ENCODE results near the gene RIPK3. TPM values are rescaled to one million over a fixed set of nuclear protein-coding genes. Genes with fewer than 3 reads are reported as not detected.

Gene RIPK3
- total and polyA plus RNA-seq, 4 experiments from 2014 or later, result 6.2 to 63.5 (median 39.8) TPM

DNA sequence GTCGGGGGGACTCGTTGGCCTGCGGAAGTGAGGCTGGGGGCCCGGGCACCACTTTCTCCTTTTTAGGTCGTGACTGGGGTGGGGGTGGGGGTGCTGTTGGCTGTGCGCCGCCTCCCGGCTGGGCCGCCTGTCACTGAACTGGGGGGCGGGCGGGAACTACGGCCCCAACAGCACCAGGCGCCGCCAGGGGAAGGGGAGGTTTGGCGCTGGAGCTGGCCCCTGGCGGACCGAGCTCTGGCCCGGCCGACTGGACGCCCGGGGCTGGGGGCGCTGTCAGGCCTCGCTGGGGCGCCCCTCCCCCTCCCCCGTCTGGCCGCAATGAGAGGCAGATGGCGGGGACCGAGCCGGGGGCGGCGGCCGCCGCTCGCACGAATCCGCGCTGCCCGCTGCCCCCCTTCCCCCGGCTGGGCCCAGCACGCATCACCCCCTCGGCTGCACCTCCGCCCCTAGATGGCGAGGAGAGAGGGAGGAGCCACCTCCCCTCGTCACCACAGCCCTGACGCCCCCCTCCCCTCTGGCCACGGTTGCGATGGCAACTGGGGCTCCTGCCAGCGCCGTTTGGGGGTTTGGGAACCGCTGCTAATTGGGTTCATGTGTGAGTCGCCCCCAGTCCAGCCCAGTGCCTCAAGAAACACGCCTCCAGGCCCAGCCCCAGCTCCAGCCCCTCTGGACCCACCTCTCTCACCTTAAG lies 28.9 kb upstream of the RIPK3 start:
- H3K27ac Mint-ChIP-seq, result peak overlapping the region in 3 of 7 donors; percentile 30 to 68 (median 48)
- no peak overlapping the region for H3K4me3 ChIP-seq (ENCODE audit: low read length in 2 of 2)
- no peaks in the 10 kb centered on the region for H3K36me3 ChIP-seq (ENCODE audit: insufficient read depth, low read length)
- no peaks in the 10 kb centered on the region for H3K9me3 Mint-ChIP-seq
- CTCF ChIA-PET (ENCODE audit: partially characterized antibody), result interaction anchor here (1.1 kb wide), 1 partner anchor 63 kb away, joined by 5 read pairs; no protein-coding TSS in a partner anchor
- intact Hi-C loops (cut with micrococcal nuclease), result loop anchor here (10.0 kb wide), 1 partner anchor 306 kb away; no protein-coding TSS in a partner anchor
- H3K36me3 Mint-ChIP-seq, result no peaks in the 10 kb centered on the region
- H3K9me3 ChIP-seq (ENCODE audit: control insufficient read depth in 1 of 2, low read length in 2 of 2), result no peaks in the 10 kb centered on the region
- peaks cover 29 to 30% of the 10 kb centered on the region in 2 donors for H3K27me3 Mint-ChIP-seq
- H3K27ac ChIP-seq (ENCODE audit: low read depth, low read length), result no peak overlapping the region
- H3K4me3 Mint-ChIP-seq, result peak overlapping the region in 7 of 8 donors; percentile 43 to 64 (median 49)
- H3K4me1 Mint-ChIP-seq, result peaks cover 15 to 31% (median 22%) of the 10 kb centered on the region in 4 donors
- peaks cover 35% of the 10 kb centered on the region for H3K4me1 ChIP-seq (ENCODE audit: insufficient read depth, low read length)
- H3K27me3 ChIP-seq (ENCODE audit: insufficient read depth, low read length), result peaks cover 29% of the 10 kb centered on the region
- POLR2A ChIA-PET (ENCODE audit: partially characterized antibody), result no interaction called here
- DNase-seq, result peak in 4 of 5 donors; percentile 12 to 64 (median 18)

DNA sequence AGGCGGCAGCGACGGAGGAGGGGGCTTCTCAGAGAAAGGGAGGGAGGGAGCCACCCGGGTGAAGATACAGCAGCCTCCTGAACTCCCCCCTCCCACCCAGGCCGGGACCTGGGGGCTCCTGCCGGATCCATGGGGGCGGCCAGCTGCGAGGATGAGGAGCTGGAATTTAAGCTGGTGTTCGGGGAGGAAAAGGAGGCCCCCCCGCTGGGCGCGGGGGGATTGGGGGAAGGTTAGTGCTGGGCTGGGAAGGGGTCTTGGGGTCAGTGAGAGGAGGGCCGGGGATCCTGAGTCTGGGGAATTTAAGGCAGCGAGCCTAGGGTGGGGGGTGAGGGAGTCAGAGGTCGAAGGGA lies 28.4 kb upstream of the RIPK3 start:
- peaks cover 35% of the 10 kb centered on the region for H3K4me1 ChIP-seq (ENCODE audit: insufficient read depth, low read length)
- Mint-ChIP-seq H3K27ac (peak overlapping the region in 1 of 7 donors; percentile 68), H3K36me3 (no peaks in the 10 kb centered on the region), H3K4me1 (peaks cover 15 to 31% (median 22%) of the 10 kb centered on the region in 4 donors), H3K27me3 (peaks cover 30 to 31% of the 10 kb centered on the region in 2 donors), H3K9me3 (no peaks in the 10 kb centered on the region), H3K4me3 (peak overlapping the region in 7 of 8 donors; percentile 15 to 87 (median 48))
- intact Hi-C loops (cut with micrococcal nuclease), result loop anchor here (10.0 kb wide), 1 partner anchor 307 kb away; no protein-coding TSS in a partner anchor
- peaks cover 29% of the 10 kb centered on the region for H3K27me3 ChIP-seq (ENCODE audit: insufficient read depth, low read length)
- DNase-seq, result no peak
- H3K9me3 ChIP-seq (ENCODE audit: control insufficient read depth in 1 of 2, low read length in 2 of 2), result no peaks in the 10 kb centered on the region
- H3K4me3 ChIP-seq (ENCODE audit: low read length in 2 of 2), result no peak overlapping the region
- H3K36me3 ChIP-seq (ENCODE audit: insufficient read depth, low read length), result no peaks in the 10 kb centered on the region
- H3K27ac ChIP-seq (ENCODE audit: low read depth, low read length), result no peak overlapping the region
- ChIA-PET POLR2A (ENCODE audit: partially characterized antibody) (no interaction called here), CTCF (ENCODE audit: partially characterized antibody) (interaction anchor here (1.1 kb wide), 1 partner anchor 63 kb away, joined by 5 read pairs; no protein-coding TSS in a partner anchor)

DNA sequence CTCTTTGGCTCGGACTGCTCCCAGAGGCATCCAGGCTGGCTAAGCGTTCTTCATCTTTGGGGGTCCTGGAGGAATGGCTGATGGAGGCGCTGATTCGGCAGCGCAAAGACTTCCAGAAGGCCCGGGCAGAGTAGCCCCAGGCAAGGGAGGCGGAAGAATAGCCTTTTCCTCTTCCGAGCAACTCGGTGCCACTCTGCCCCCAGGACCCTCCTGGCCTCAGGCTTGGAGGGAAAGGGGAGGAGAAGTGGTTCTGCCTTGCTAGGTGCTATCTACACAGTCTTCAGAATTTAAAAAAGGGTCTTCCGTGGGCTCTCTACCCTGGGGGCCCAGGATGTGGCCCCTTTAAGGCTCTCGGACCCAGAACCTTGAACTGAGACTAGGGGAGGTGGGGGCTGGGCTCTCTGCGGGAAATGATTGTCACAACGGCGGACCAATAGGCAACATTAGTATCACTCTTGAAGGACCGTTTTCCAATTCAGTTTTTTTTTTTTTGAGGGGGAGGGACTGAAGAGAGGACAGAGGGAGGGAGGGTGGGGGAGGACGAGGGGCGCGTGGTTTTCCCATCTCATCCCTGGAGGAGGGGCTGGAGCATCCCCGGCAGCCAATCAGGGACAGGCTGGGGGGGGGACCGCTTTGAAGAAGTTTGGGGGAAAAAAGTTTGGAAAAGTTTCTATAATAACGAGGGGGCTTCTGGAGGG lies 27.9 kb upstream of the RIPK3 start, which contains the start of gene NFATC4:
Gene NFATC4, plus strand, starts transcription at position 671 of the 698 bp plus-strand sequence. CDS start 157 bp downstream, outside the sequence.
- peak within 1 kb of the TSS in 4 of 7 donors; percentile 30 to 81 (median 58) for H3K27ac Mint-ChIP-seq
- Histone ChIP-seq H3K9me3 (ENCODE audit: control insufficient read depth in 1 of 2, low read length in 2 of 2) (no peaks in the 10 kb centered on the region), H3K27ac (ENCODE audit: low read depth, low read length) (no peak within 1 kb of the TSS), H3K27me3 (ENCODE audit: insufficient read depth, low read length) (peaks cover 29% of the 10 kb centered on the region), H3K36me3 (ENCODE audit: insufficient read depth, low read length) (no peaks in the 10 kb centered on the region), H3K4me1 (ENCODE audit: insufficient read depth, low read length) (peaks cover 35% of the 10 kb centered on the region), H3K4me3 (ENCODE audit: low read length in 2 of 2) (no peak within 1 kb of the TSS)
- ChIA-PET CTCF (ENCODE audit: partially characterized antibody) (no interaction called here), POLR2A (ENCODE audit: partially characterized antibody) (no interaction called here)
- H3K36me3 Mint-ChIP-seq, result no peaks in the 10 kb centered on the region
- intact Hi-C loops (cut with micrococcal nuclease), result loop anchor here (10.0 kb wide), 1 partner anchor 307 kb away; no protein-coding TSS in a partner anchor
- peaks cover 15 to 31% (median 22%) of the 10 kb centered on the region in 4 donors for H3K4me1 Mint-ChIP-seq
- peak within 1 kb of the TSS; percentile 68 to 87 (median 80) for H3K4me3 Mint-ChIP-seq
- peak in 2 of 5 donors; percentile 9 to 10 for DNase-seq
- peaks cover 31% of the 10 kb centered on the region in 2 donors for H3K27me3 Mint-ChIP-seq
- no peaks in the 10 kb centered on the region for H3K9me3 Mint-ChIP-seq

DNA sequence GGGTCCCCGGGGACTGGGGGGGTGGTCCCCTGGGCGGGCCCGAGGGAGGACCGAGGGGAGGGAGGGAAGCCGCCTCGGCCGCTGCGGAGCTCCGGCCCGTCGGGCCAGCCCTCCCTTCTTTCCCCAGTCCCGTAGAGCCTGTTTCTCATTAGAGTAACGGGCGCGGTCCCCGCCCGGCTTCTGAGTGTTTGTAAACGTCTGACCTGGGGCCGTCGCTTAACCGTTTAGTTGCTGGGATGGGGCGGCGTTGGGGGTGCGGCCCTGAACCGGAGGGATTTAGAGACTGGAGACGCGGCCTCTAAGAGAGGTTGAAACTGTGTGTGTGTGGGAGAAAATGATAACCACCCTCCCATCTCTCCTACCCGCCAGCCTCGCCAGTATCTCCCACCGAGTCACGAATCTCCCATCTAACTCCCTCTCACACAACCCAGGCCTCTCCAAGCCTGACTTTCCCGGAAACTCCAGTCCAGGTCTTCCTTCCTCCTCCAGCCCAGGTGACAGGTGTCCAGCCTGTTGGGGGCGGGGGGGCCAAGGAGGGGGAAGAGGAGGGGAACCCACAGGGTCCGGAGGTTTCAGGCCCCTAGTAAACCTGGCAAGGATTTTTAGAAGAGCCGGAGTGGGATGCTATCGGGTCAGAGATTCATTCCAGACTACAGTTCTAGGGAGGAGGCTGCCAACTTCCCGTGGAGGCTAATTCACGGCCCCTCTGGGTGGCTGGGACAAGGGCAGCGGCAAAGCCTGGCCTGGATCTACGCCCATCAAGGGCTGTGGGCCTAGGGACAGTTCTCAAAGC lies 27.1 kb upstream of the RIPK3 start:
- H3K36me3 Mint-ChIP-seq, result no peaks in the 10 kb centered on the region

DNA sequence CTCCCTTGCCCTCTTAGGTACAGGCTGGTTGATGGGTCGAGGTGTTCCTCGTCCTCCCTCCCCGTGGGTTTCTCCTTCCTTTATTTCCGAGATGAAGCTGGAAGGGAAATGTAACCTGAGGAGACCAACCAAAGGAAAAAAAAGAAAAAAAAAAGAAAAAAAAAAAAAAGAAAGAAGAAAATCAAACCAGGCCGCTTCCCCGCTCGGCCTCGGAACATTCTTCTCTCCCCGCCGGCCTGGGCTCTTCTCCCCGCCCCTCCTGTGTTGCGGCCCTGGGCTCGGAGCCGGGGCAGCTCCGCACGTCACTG lies 26.6 kb upstream of the RIPK3 start:
- H3K36me3 ChIP-seq (ENCODE audit: insufficient read depth, low read length), result no peaks in the 10 kb centered on the region
- ChIA-PET CTCF (ENCODE audit: partially characterized antibody) (interaction anchor here (0.9 to 2.3 kb wide), 6 partner anchors 9 to 70 kb away, joined by 3 to 41 read pairs (median 6); partner anchors contain the start of genes CIDEB and KHNYN), POLR2A (ENCODE audit: partially characterized antibody) (interaction anchor here (0.9 to 2.3 kb wide), 2 partner anchors 28 to 64 kb away, joined by 3 to 29 read pairs; partner anchors contain the start of genes CBLN3 and KHNYN)
- H3K27me3 ChIP-seq (ENCODE audit: insufficient read depth, low read length), result peaks cover 29% of the 10 kb centered on the region
- H3K9me3 ChIP-seq (ENCODE audit: control insufficient read depth in 1 of 2, low read length in 2 of 2), result no peaks in the 10 kb centered on the region
- H3K27ac ChIP-seq (ENCODE audit: low read depth, low read length), result no peak overlapping the region
- Mint-ChIP-seq H3K27me3 (peaks cover 33 to 40% of the 10 kb centered on the region in 2 donors), H3K4me3 (peak overlapping the region in 5 of 8 donors; percentile 21 to 84 (median 81)), H3K36me3 (no peaks in the 10 kb centered on the region), H3K27ac (no peak overlapping the region), H3K4me1 (peaks cover 15 to 31% (median 22%) of the 10 kb centered on the region in 4 donors), H3K9me3 (no peaks in the 10 kb centered on the region)
- peaks cover 35% of the 10 kb centered on the region for H3K4me1 ChIP-seq (ENCODE audit: insufficient read depth, low read length)
- intact Hi-C loops (cut with micrococcal nuclease), result loop anchor here (10.0 kb wide), 1 partner anchor 308 kb away; no protein-coding TSS in a partner anchor
- H3K4me3 ChIP-seq (ENCODE audit: low read length in 2 of 2), result no peak overlapping the region
- DNase-seq, result peak in 1 of 5 donors; percentile 4

More for the DNA sequence above, 27.1 kb upstream of the RIPK3 start:
- peak in 3 of 5 donors; percentile 16 to 22 (median 21) for DNase-seq
- Histone ChIP-seq H3K4me3 (ENCODE audit: low read length in 2 of 2) (no peak overlapping the region), H3K27ac (ENCODE audit: low read depth, low read length) (no peak overlapping the region), H3K4me1 (ENCODE audit: insufficient read depth, low read length) (peaks cover 35% of the 10 kb centered on the region), H3K27me3 (ENCODE audit: insufficient read depth, low read length) (peaks cover 29% of the 10 kb centered on the region), H3K9me3 (ENCODE audit: control insufficient read depth in 1 of 2, low read length in 2 of 2) (no peaks in the 10 kb centered on the region), H3K36me3 (ENCODE audit: insufficient read depth, low read length) (no peaks in the 10 kb centered on the region)
- peaks cover 31 to 34% of the 10 kb centered on the region in 2 donors for H3K27me3 Mint-ChIP-seq
- H3K4me3 Mint-ChIP-seq, result peak overlapping the region; percentile 68 to 87 (median 80)
- peak overlapping the region in 2 of 7 donors; percentile 53 to 81 for H3K27ac Mint-ChIP-seq
- peaks cover 15 to 31% (median 22%) of the 10 kb centered on the region in 4 donors for H3K4me1 Mint-ChIP-seq
- intact Hi-C loops (cut with micrococcal nuclease), result loop anchor here (10.0 kb wide), 1 partner anchor 308 kb away; no protein-coding TSS in a partner anchor
- no peaks in the 10 kb centered on the region for H3K9me3 Mint-ChIP-seq
- ChIA-PET CTCF (ENCODE audit: partially characterized antibody) (interaction anchor here (0.9 to 2.3 kb wide), 4 partner anchors 9 to 69 kb away, joined by 3 to 41 read pairs (median 10); partner anchors contain the start of gene KHNYN), POLR2A (ENCODE audit: partially characterized antibody) (interaction anchor here (0.9 to 2.3 kb wide), 2 partner anchors 28 to 64 kb away, joined by 3 to 29 read pairs; partner anchors contain the start of genes CBLN3 and KHNYN)

DNA sequence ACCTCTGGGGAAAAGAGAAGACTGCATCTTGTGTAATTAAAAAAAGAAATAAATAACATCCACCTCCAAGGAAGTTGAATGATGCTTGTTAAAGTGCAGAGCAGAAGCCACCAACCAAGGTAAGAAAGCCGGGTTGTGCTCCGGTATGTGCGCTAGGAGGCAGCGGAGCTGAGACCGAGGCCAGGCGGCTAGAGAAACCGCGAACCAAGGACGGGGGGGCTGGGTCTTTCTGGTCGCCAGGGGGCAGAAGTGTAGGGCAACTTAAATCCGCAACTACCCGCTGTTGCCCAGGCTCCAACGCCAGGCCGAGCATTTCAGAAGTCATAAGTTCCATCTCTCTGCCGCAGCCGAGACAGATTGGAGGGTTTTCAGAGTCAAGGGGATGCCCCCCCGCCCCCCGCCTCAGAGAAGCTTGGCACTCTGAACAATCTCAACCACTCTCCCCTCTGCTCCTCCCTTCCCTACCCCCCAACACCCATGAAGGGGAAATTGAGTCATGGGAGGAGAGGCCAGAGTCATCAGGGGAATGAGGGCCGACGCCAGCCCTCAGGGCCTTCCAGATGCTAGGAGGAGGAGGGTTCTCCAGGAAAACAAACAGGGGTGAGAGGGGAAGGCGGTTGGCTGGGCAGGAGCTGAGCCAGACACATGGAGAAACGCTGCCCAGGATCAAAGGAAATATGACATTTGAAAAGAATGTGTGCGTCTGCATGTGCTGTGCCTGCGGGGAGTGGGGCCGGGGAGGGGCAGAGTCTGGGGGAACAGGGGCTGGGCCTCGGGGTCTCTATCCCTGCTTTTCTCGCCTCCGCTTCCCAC lies 26.0 kb upstream of the RIPK3 start:
- H3K27me3 ChIP-seq (ENCODE audit: insufficient read depth, low read length), result peaks cover 29% of the 10 kb centered on the region

More for the DNA sequence above, 26.0 kb upstream of the RIPK3 start:
- peak overlapping the region; percentile 50 to 84 (median 75) for H3K4me3 Mint-ChIP-seq
- intact Hi-C loops (cut with micrococcal nuclease), result loop anchor here (1.0 to 10.0 kb wide), 2 partner anchors 65 to 309 kb away; no protein-coding TSS in a partner anchor
- peaks cover 35% of the 10 kb centered on the region for H3K4me1 ChIP-seq (ENCODE audit: insufficient read depth, low read length)
- H3K36me3 ChIP-seq (ENCODE audit: insufficient read depth, low read length), result no peaks in the 10 kb centered on the region
- no peaks in the 10 kb centered on the region for H3K36me3 Mint-ChIP-seq
- no peak overlapping the region for H3K4me3 ChIP-seq (ENCODE audit: low read length in 2 of 2)
- H3K27ac ChIP-seq (ENCODE audit: low read depth, low read length), result no peak overlapping the region
- H3K27ac Mint-ChIP-seq, result peak overlapping the region in 3 of 7 donors; percentile 42 to 57 (median 55)
- peaks cover 33 to 43% of the 10 kb centered on the region in 2 donors for H3K27me3 Mint-ChIP-seq
- ChIA-PET CTCF (ENCODE audit: partially characterized antibody) (interaction anchor here (0.8 to 2.3 kb wide), 10 partner anchors 8 to 76 kb away, joined by 3 to 41 read pairs (median 4); partner anchors contain the start of genes CIDEB, KHNYN and RIPK3), POLR2A (ENCODE audit: partially characterized antibody) (interaction anchor here (0.8 to 2.3 kb wide), 2 partner anchors 65 to 76 kb away, joined by 3 to 29 read pairs; partner anchors contain the start of genes CBLN3 and KHNYN)
- H3K4me1 Mint-ChIP-seq, result peaks cover 15 to 31% (median 22%) of the 10 kb centered on the region in 4 donors
- H3K9me3 ChIP-seq (ENCODE audit: control insufficient read depth in 1 of 2, low read length in 2 of 2), result no peaks in the 10 kb centered on the region
- peak in 4 of 5 donors; percentile 31 to 61 (median 44) for DNase-seq
- H3K9me3 Mint-ChIP-seq, result peaks cover 0 to 1% (median 0%) of the 10 kb centered on the region in 8 donors

Data from CD4-positive, alpha-beta memory T cell (primary cell).